GM23248 (cell line): Measurements from ENCODE around the gene ADCY2. TPM values are rescaled to one million over a fixed set of nuclear protein-coding genes. Genes with fewer than 3 reads are reported as not detected.

Experiments
- DNase-seq: peaks from one replicate; pipeline ENCODE4 v3.0.0-alpha.2; 2015
- H2AFZ ChIP-seq: fragments of 200-600 bp; sonication (generic); 2 replicates; pipeline ENCODE4 v1.6.1; 2016; ENCODE audit warnings: antibody characterized with exemption
- H3F3A ChIP-seq: fragments of 200-600 bp; sonication (generic); 2 replicates; pipeline ENCODE4 v1.6.1; 2016; ENCODE audit warnings: mild to moderate bottlenecking, antibody characterized with exemption, mixed run types; ENCODE audit not compliant: insufficient read depth
- H3K27ac ChIP-seq: fragments of 200-600 bp; sonication (generic); 2 replicates; pipeline ENCODE4 v1.5.1; 2016; ENCODE audit warnings: mild to moderate bottlenecking
- H3K27me3 ChIP-seq: fragments of 200-600 bp; sonication (generic); replicated peaks from 2 replicates; pipeline ENCODE4 v1.6.1; 2016; ENCODE audit warnings: mild to moderate bottlenecking; ENCODE audit not compliant: insufficient read depth
- H3K36me3 ChIP-seq: fragments of 200-600 bp; sonication (generic); 2 replicates; pipeline ENCODE4 v1.6.1; 2016; ENCODE audit warnings: low read depth, mild to moderate bottlenecking
- H3K4me1 ChIP-seq: fragments of 200-600 bp; sonication (generic); 2 replicates; pipeline ENCODE4 v1.6.1; 2016; ENCODE audit warnings: mild to moderate bottlenecking; ENCODE audit not compliant: insufficient read depth
- H3K4me2 ChIP-seq: fragments of 200-600 bp; sonication (generic); one replicate; pipeline ENCODE4 v1.6.1; 2016; ENCODE audit warnings: mild to moderate bottlenecking; ENCODE audit not compliant: unreplicated experiment
- H3K4me3 ChIP-seq: fragments of 200-600 bp; sonication (generic); 2 replicates; pipeline ENCODE4 v1.5.1; 2016; ENCODE audit warnings: mild to moderate bottlenecking
- H3K79me2 ChIP-seq: fragments of 200-600 bp; sonication (generic); 2 replicates; pipeline ENCODE4 v1.6.1; 2016; ENCODE audit warnings: mild to moderate bottlenecking; ENCODE audit not compliant: insufficient read depth
- H3K9ac ChIP-seq: fragments of 200-600 bp; sonication (generic); 2 replicates; pipeline ENCODE4 v1.6.1; 2016; ENCODE audit warnings: mild to moderate bottlenecking
- H3K9me2 ChIP-seq: fragments of 200-600 bp; sonication (generic); 2 replicates; pipeline ENCODE4 v1.6.1; 2016; ENCODE audit warnings: mixed run types, mild to moderate bottlenecking, moderate library complexity; ENCODE audit not compliant: insufficient read depth
- H3K9me3 ChIP-seq: fragments of 200-600 bp; sonication (generic); one replicate; pipeline ENCODE4 v1.6.1; 2017; ENCODE audit warnings: low read depth
- H4K20me1 ChIP-seq: fragments of 200-600 bp; sonication (generic); 2 replicates; pipeline ENCODE4 v1.6.0; 2016; ENCODE audit not compliant: insufficient read depth
- EZH2 ChIP-seq: fragments of 200-600 bp; sonication (generic); IDR thresholded peaks from 2 replicates; pipeline ENCODE4 v1.6.1; 2018; ENCODE audit warnings: antibody characterized with exemption, mild to moderate bottlenecking; ENCODE audit not compliant: insufficient read depth, poor library complexity, severe bottlenecking
- EZH2phosphoT487 ChIP-seq: fragments of 200-600 bp; sonication (generic); IDR thresholded peaks from 2 replicates; pipeline ENCODE4 v1.6.1; 2018; ENCODE audit warnings: antibody characterized with exemption, moderate library complexity, mild to moderate bottlenecking, low read depth; ENCODE audit not compliant: insufficient read depth
- WGBS, 2 experiments: methylation state at CpG; one replicate each; pipeline ENCODE4 v1.1.6; 2015 to 2017; ENCODE audit warnings: low lambda C conversion rate in 2 of 2, low coverage in 1 of 2; ENCODE audit errors: missing lambda C conversion rate in 2 of 2; 5-methylcytosine and 5-hydroxymethylcytosine counted together
- in situ Hi-C: fragments of 300-500 bp; cut with MboI; formaldehyde crosslinking; loops from 2 replicates; pipeline ENCODE4 v1.15.0; 2020
- polyA plus RNA-seq: library from polyadenylated mRNA; unstranded; fragments of >200 nt; fragmentation: Nextera tagmentation; extraction: Ambion mirVana; gene quantifications from 2 replicates; pipeline ENCODE4 v1.2.1, GENCODE V29; 2016
- total RNA-seq: library from RNA; depleted of rRNA; stranded (reverse); fragments of >200 nt; shearing (Covaris generic); gene quantifications from 2 replicates; pipeline ENCODE4 v1.2.3, GENCODE V29; 2014

The ADCY2 gene
- total and polyA plus RNA-seq, 2 experiments from 2014 or later: 0.11 TPM; not detected in 1

GRCh38 chr5:7638456-7638855 lies 242.5 kb downstream of the ADCY2 start:
- Histone ChIP-seq H3K9me3 (no peaks in the 10 kb centered on the region), H3K4me3 (no peak overlapping the region), H3K27ac (no peak overlapping the region), H2AFZ (no peak overlapping the region), H3F3A (no peaks in the 10 kb centered on the region), H3K4me2 (no peak overlapping the region), H3K36me3 (no peaks in the 10 kb centered on the region), H4K20me1 (no peaks in the 10 kb centered on the region), H3K9me2 (no peaks in the 10 kb centered on the region), H3K9ac (no peak overlapping the region), H3K79me2 (no peaks in the 10 kb centered on the region), H3K27me3 (no peaks in the 10 kb centered on the region), H3K4me1 (no peaks in the 10 kb centered on the region)
- in situ Hi-C loops: no loop called here
- TF ChIP-seq EZH2phosphoT487: no peak
- no peak for TF ChIP-seq EZH2
- WGBS, 2 experiments: 14 to 20% methylated on average over 4 of the region's 4 CpGs
- DNase-seq: peak; percentile 41

- Histone ChIP-seq H3K27me3 (no peaks in the 10 kb centered on the region), H3K36me3 (no peaks in the 10 kb centered on the region), H3K79me2 (no peaks in the 10 kb centered on the region), H3K4me3 (no peak overlapping the region), H2AFZ (no peak overlapping the region), H3K4me1 (no peaks in the 10 kb centered on the region), H4K20me1 (no peaks in the 10 kb centered on the region), H3K27ac (no peak overlapping the region), H3K9ac (no peak overlapping the region), H3K4me2 (no peak overlapping the region), H3K9me3 (no peaks in the 10 kb centered on the region), H3F3A (no peaks in the 10 kb centered on the region), H3K9me2 (no peaks in the 10 kb centered on the region)
- TF ChIP-seq EZH2phosphoT487 (no peak), EZH2 (no peak)
- in situ Hi-C loops: no loop called here
- DNase-seq: peak; percentile 2
Measured at GRCh38 chr5:7642029-7642428, 246.1 kb downstream of the ADCY2 start.

GRCh38 chr5:7644723-7645122 lies 248.8 kb downstream of the ADCY2 start:
- WGBS, 2 experiments: 55 to 58% methylated on average over 3 of the region's 3 CpGs
- Histone ChIP-seq H3F3A (no peaks in the 10 kb centered on the region), H3K4me1 (no peaks in the 10 kb centered on the region), H3K27ac (no peak overlapping the region), H3K4me3 (no peak overlapping the region), H3K36me3 (no peaks in the 10 kb centered on the region), H2AFZ (no peak overlapping the region), H4K20me1 (no peaks in the 10 kb centered on the region), H3K9me3 (no peaks in the 10 kb centered on the region), H3K27me3 (no peaks in the 10 kb centered on the region), H3K9me2 (no peaks in the 10 kb centered on the region), H3K79me2 (no peaks in the 10 kb centered on the region), H3K9ac (no peak overlapping the region), H3K4me2 (no peak overlapping the region)
- in situ Hi-C loops: no loop called here
- no peak for DNase-seq
- no peak for TF ChIP-seq EZH2phosphoT487
- TF ChIP-seq EZH2: no peak

GRCh38 chr5:7650755-7651154 lies 254.8 kb downstream of the ADCY2 start:
- Histone ChIP-seq H3K4me2 (no peak overlapping the region), H3K27me3 (no peaks in the 10 kb centered on the region), H3K36me3 (no peaks in the 10 kb centered on the region), H2AFZ (no peak overlapping the region), H4K20me1 (no peaks in the 10 kb centered on the region), H3K27ac (no peak overlapping the region), H3K9me3 (no peaks in the 10 kb centered on the region), H3K9me2 (no peaks in the 10 kb centered on the region), H3F3A (no peaks in the 10 kb centered on the region), H3K4me3 (no peak overlapping the region), H3K79me2 (no peaks in the 10 kb centered on the region), H3K9ac (no peak overlapping the region), H3K4me1 (no peaks in the 10 kb centered on the region)
- in situ Hi-C loops: no loop called here
- DNase-seq: no peak
- WGBS, 2 experiments: 53 to 59% methylated on average over 6 of the region's 6 CpGs
- TF ChIP-seq EZH2phosphoT487: no peak
- no peak for TF ChIP-seq EZH2

- no peaks in the 10 kb centered on the region for H3K4me1 ChIP-seq
- in situ Hi-C loops: no loop called here
- H4K20me1 ChIP-seq: no peaks in the 10 kb centered on the region
- no peak overlapping the region for H3K4me3 ChIP-seq
- WGBS, 2 experiments: 67 to 69% methylated on average over 6 of the region's 6 CpGs
- H3K36me3 ChIP-seq: no peaks in the 10 kb centered on the region
- no peaks in the 10 kb centered on the region for H3K9me3 ChIP-seq
- no peaks in the 10 kb centered on the region for H3F3A ChIP-seq
- no peak overlapping the region for H2AFZ ChIP-seq
- H3K27me3 ChIP-seq: no peaks in the 10 kb centered on the region
- H3K27ac ChIP-seq: no peak overlapping the region
- H3K79me2 ChIP-seq: no peaks in the 10 kb centered on the region
- H3K9ac ChIP-seq: no peak overlapping the region
- no peak for DNase-seq
- H3K4me2 ChIP-seq: no peak overlapping the region
- no peaks in the 10 kb centered on the region for H3K9me2 ChIP-seq
- no peak for TF ChIP-seq EZH2phosphoT487
- no peak for TF ChIP-seq EZH2
Measured at GRCh38 chr5:7653046-7653445, 257.1 kb downstream of the ADCY2 start.
